ENCODE data around the gene RPL12. TPM values are rescaled to one million over a fixed set of nuclear protein-coding genes. Genes with fewer than 3 reads are reported as not detected.
A peak's percentile ranks its signal among the peaks of the same experiment; 100 is the strongest.

RPL12 gene
- total and polyA plus RNA-seq, 2 donors = 2,447 to 3,757 TPM

DNA sequence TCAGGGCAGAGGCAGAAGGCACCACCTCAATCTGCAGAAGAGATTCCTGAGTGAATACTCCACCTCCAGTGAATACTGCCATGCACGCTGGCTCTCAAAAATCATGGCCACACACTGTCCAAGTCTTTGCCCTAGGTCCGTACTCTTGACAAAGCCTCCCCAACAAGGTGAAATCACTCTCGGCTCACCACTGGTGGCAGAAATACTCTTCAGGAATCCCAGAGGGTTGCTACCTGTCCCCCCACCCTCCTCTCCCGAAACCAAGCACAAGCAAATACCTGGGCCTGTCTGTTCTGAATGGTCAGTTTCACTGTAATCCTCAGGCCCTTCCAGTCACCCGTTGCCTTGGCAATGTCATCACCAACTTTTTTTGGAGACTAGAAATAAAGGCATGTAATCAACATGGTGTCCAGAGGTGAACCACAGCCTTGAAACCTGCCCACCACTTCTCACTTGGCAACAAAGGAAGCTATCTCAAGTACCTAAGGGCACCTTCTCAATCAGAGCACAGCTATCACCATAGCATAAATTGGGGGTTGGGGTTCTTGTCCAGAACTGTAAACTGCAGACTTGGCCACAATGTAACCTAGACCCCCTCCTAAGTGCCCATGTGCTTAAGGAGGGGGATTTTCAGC is 1.8 kb downstream of the RPL12 start:
- Histone ChIP-seq H3K9me3 (ENCODE audit: control insufficient read depth in 2 of 2, insufficient read depth in 1 of 2, low read length in 1 of 2) (no peaks in the 10 kb centered on the region), H3K4me1 (ENCODE audit: control insufficient read depth in 2 of 2, insufficient read depth in 2 of 2, low read length in 2 of 2) (peaks cover 18 to 31% of the 10 kb centered on the region in 2 donors), H3K27ac (ENCODE audit: low read depth in 1 of 2, low read length in 1 of 2) (no peak overlapping the region), H3K36me3 (ENCODE audit: control insufficient read depth in 2 of 2, insufficient read depth in 2 of 2, low read length in 1 of 2) (peaks cover 50 to 61% of the 10 kb centered on the region in 2 donors), H3K4me3 (ENCODE audit: low read length in 2 of 2) (peak overlapping the region in 1 of 2 donors; percentile 88), H3K27me3 (ENCODE audit: control insufficient read depth in 2 of 2, insufficient read depth in 1 of 2, low read length in 1 of 2) (no peaks in the 10 kb centered on the region)
- WGBS = 86% methylated on average over 5 of the region's 5 CpGs
- DNase-seq (ENCODE audit: low read depth in 6 of 9, low spot score in 9 of 9) = no peak

DNA sequence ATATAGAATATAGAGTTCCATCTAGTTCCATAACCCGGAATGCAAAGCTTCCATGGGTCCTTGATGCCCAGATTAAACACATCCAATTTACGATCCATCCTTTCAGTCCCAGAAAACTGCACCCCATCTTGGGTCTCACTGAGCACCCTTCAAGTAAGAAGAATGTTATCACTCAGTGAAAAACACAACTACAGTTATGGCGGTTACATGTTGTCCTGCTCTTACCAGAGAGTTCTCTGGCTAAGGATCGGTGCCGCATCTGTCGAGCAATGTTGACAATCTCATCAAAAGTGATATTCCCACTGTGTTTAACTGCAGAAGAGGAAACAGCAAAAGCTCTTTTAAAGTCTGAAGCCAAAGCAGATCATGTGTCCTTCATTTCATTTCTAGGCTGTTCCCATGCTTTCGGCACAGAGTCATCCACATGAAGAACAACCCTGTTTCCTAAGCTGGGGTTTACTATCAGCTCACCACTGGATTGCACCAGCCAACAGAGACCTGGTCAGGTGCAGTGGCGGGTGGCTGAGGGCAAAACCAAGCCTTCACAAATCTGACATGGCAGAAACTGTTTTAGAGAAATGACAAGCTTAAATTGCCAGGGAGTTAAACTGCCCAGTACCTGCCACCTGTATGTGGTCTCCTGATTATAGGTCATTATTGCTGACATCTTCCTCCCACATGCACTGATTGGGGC is 2.9 kb downstream of the RPL12 start:
- Histone ChIP-seq H3K27ac (ENCODE audit: low read depth in 1 of 2, low read length in 1 of 2) (no peak overlapping the region), H3K27me3 (ENCODE audit: control insufficient read depth in 2 of 2, insufficient read depth in 1 of 2, low read length in 1 of 2) (no peaks in the 10 kb centered on the region), H3K4me3 (ENCODE audit: low read length in 2 of 2) (no peak overlapping the region), H3K36me3 (ENCODE audit: control insufficient read depth in 2 of 2, insufficient read depth in 2 of 2, low read length in 1 of 2) (peaks cover 60 to 69% of the 10 kb centered on the region in 2 donors), H3K9me3 (ENCODE audit: control insufficient read depth in 2 of 2, insufficient read depth in 1 of 2, low read length in 1 of 2) (no peaks in the 10 kb centered on the region), H3K4me1 (ENCODE audit: control insufficient read depth in 2 of 2, insufficient read depth in 2 of 2, low read length in 2 of 2) (peaks cover 18 to 31% of the 10 kb centered on the region in 2 donors)
- 96% methylated on average over 8 of the region's 8 CpGs for WGBS
- DNase-seq (ENCODE audit: low read depth in 6 of 9, low spot score in 9 of 9) = no peak

DNA sequence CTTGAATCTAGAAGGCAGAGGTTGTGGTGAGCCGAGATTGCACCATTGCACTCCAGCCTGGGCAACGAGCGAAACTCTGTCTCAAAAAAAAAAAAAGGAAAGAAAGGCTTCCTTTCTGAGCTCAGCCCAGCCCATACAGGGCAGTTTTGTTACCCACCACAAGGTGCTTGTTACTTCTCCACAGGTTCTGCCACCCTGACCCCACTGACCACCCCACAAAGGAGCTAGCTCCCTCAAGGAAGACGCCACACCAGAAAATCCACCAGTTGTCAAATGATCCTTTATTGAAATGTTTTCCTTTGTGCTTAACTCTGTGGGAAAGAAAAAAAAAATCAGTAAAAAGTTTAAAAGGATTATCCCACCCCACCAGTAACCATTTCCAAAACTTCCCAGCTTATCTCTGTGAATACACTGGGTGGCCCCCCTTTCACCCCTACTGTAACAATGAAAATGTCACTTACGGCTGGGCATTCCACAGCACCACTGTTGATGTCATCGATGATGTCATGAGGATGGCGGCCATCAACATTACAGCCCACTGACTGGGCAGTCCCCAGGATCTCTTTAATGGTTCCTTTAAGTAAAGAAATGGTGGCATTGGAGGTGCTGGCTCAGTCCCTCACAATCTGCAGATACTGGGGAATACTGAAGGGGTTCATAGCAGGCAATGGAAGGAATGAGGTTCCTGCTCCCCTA is 3.6 kb downstream of the RPL12 start:
- peaks cover 17 to 31% of the 10 kb centered on the region in 2 donors for H3K4me1 ChIP-seq (ENCODE audit: control insufficient read depth in 2 of 2, insufficient read depth in 2 of 2, low read length in 2 of 2)
- no peak for DNase-seq (ENCODE audit: low read depth in 6 of 9, low spot score in 9 of 9)
- H3K27me3 ChIP-seq (ENCODE audit: control insufficient read depth in 2 of 2, insufficient read depth in 1 of 2, low read length in 1 of 2) = no peaks in the 10 kb centered on the region
- WGBS = 93% methylated on average over 7 of the region's 7 CpGs
- no peaks in the 10 kb centered on the region for H3K9me3 ChIP-seq (ENCODE audit: control insufficient read depth in 2 of 2, insufficient read depth in 1 of 2, low read length in 1 of 2)
- H3K27ac ChIP-seq (ENCODE audit: low read depth in 1 of 2, low read length in 1 of 2) = no peak overlapping the region
- peaks cover 66 to 74% of the 10 kb centered on the region in 2 donors for H3K36me3 ChIP-seq (ENCODE audit: control insufficient read depth in 2 of 2, insufficient read depth in 2 of 2, low read length in 1 of 2)
- H3K4me3 ChIP-seq (ENCODE audit: low read length in 2 of 2) = no peak overlapping the region

DNA sequence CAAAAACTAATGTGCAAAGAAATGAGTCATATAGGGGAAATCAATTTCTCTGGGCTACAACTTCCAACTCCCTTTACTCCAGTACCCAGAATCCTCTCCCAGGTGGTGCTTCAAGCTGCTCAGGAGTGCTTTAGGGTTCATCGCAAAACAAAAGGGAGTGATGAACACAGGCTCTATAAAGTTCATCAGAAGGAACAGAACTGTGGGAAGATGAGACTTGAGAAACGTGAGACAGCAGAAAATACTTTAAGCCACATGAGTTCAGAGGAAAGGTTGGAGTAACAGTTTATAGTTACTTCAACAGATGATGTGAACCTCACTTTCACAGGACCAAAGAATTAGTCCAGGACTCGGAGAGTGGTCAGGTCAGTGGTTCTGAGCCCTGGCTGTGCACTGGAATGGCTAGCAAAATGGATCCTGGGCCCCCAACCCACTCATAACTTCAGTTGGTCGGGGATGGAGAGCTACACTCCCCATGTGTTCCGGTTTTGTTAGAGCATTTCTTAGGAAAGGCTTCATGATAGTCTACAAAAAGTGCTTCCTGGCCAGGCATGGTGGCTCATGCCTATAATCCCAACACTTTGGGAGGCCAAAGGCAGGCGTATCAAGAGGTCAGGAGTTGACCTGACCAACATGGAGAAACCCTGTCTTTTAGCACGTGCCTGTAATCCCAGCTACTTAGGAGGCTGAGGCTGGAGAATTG is 4.3 kb downstream of the RPL12 start:
- no peaks in the 10 kb centered on the region for H3K9me3 ChIP-seq (ENCODE audit: control insufficient read depth in 2 of 2, insufficient read depth in 1 of 2, low read length in 1 of 2)
- H3K4me3 ChIP-seq (ENCODE audit: low read length in 2 of 2) = no peak overlapping the region
- WGBS = 97% methylated on average over 7 of the region's 7 CpGs
- H3K27ac ChIP-seq (ENCODE audit: low read depth in 1 of 2, low read length in 1 of 2) = no peak overlapping the region
- H3K36me3 ChIP-seq (ENCODE audit: control insufficient read depth in 2 of 2, insufficient read depth in 2 of 2, low read length in 1 of 2) = peaks cover 69 to 76% of the 10 kb centered on the region in 2 donors
- H3K4me1 ChIP-seq (ENCODE audit: control insufficient read depth in 2 of 2, insufficient read depth in 2 of 2, low read length in 2 of 2) = peaks cover 12 to 24% of the 10 kb centered on the region in 2 donors
- DNase-seq (ENCODE audit: low read depth in 6 of 9, low spot score in 9 of 9) = no peak
- H3K27me3 ChIP-seq (ENCODE audit: control insufficient read depth in 2 of 2, insufficient read depth in 1 of 2, low read length in 1 of 2) = no peaks in the 10 kb centered on the region

- no peak overlapping the region for H3K27ac ChIP-seq (ENCODE audit: low read depth in 1 of 2, low read length in 1 of 2)
- DNase-seq (ENCODE audit: low read depth in 6 of 9, low spot score in 9 of 9) = no peak
Measured at GRCh38 chr9:127445851-127446712, 5.1 kb downstream of the RPL12 start.

DNA sequence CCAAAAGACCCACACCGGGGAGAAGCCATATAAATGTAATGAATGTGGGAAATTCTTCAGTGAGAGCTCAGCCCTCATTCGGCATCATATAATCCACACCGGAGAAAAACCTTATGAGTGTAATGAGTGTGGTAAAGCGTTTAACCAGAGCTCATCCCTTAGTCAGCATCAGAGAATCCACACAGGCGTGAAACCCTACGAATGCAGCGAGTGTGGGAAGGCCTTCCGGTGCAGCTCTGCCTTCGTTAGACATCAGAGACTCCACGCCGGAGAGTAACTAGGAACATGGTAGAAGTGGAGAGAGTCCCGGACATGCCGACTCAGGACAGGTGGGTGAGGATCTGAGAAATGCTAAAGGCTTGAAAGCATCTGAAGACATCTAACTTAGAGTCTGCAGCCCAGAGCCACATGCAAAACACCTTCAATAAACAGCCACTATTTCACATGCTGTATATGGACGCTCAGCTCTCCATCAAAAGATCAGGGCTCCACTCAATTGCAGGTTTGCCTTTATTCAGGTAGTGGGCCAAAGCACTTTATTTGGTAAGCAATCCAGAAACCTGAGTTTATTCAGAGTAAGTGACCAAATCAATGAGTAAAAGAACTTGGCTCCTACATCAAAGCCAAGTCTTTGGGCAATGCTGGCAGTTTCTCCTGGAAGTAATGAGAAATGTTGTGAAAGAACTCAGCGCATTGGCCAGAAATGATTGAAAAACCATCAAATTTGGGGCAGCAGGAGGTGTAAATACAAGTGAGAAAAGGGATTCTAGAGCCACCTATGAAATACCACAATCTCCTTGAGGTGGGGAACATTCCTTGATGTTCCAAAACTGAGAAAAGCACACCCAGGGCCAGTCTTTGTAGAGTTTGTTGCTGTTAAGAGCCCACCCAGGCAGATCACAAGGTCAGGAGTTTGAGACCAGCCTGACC is 6.0 kb downstream of the RPL12 start:
- H3K27ac ChIP-seq (ENCODE audit: low read depth in 1 of 2, low read length in 1 of 2) = no peak overlapping the region
- peaks cover 81 to 88% of the 10 kb centered on the region in 2 donors for H3K36me3 ChIP-seq (ENCODE audit: control insufficient read depth in 2 of 2, insufficient read depth in 2 of 2, low read length in 1 of 2)
- no peak overlapping the region for H3K4me3 ChIP-seq (ENCODE audit: low read length in 2 of 2)
- H3K9me3 ChIP-seq (ENCODE audit: control insufficient read depth in 2 of 2, insufficient read depth in 1 of 2, low read length in 1 of 2) = no peaks in the 10 kb centered on the region
- 97% methylated on average over 15 of the region's 15 CpGs for WGBS
- DNase-seq (ENCODE audit: low read depth in 6 of 9, low spot score in 9 of 9) = no peak
- H3K27me3 ChIP-seq (ENCODE audit: control insufficient read depth in 2 of 2, insufficient read depth in 1 of 2, low read length in 1 of 2) = no peaks in the 10 kb centered on the region
- H3K4me1 ChIP-seq (ENCODE audit: control insufficient read depth in 2 of 2, insufficient read depth in 2 of 2, low read length in 2 of 2) = peaks cover 9 to 16% of the 10 kb centered on the region in 2 donors

More at GRCh38 chr9:127445851-127446712, 5.1 kb downstream of the RPL12 start:
- Histone ChIP-seq H3K27me3 (ENCODE audit: control insufficient read depth in 2 of 2, insufficient read depth in 1 of 2, low read length in 1 of 2) (no peaks in the 10 kb centered on the region), H3K9me3 (ENCODE audit: control insufficient read depth in 2 of 2, insufficient read depth in 1 of 2, low read length in 1 of 2) (no peaks in the 10 kb centered on the region), H3K4me1 (ENCODE audit: control insufficient read depth in 2 of 2, insufficient read depth in 2 of 2, low read length in 2 of 2) (peaks cover 12 to 22% of the 10 kb centered on the region in 2 donors), H3K4me3 (ENCODE audit: low read length in 2 of 2) (no peak overlapping the region), H3K36me3 (ENCODE audit: control insufficient read depth in 2 of 2, insufficient read depth in 2 of 2, low read length in 1 of 2) (peaks cover 72 to 80% of the 10 kb centered on the region in 2 donors)
- WGBS = 96% methylated on average over 4 of the region's 4 CpGs

DNA sequence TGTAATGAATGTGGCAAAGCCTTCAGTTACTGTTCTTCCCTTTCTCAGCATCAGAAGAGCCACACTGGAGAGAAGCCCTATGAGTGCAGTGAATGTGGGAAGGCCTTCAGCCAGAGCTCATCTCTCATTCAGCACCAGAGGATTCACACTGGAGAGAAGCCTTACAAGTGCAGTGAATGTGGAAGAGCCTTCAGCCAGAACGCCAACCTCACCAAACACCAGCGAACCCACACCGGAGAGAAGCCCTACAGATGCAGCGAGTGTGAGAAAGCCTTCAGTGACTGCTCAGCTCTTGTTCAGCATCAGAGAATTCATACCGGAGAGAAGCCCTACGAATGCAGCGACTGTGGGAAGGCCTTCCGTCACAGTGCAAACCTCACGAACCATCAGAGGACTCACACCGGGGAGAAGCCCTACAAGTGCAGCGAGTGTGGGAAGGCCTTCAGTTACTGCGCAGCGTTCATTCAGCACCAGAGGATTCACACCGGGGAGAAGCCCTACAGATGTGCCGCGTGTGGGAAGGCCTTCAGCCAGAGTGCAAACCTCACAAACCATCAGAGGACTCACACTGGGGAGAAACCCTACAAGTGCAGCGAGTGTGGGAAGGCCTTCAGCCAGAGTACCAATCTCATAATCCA is 6.8 kb downstream of the RPL12 start:
- peaks cover under 1 to 8% of the 10 kb centered on the region in 2 donors for H3K4me1 ChIP-seq (ENCODE audit: control insufficient read depth in 2 of 2, insufficient read depth in 2 of 2, low read length in 2 of 2)
- no peak overlapping the region for H3K27ac ChIP-seq (ENCODE audit: low read depth in 1 of 2, low read length in 1 of 2)
- no peaks in the 10 kb centered on the region for H3K27me3 ChIP-seq (ENCODE audit: control insufficient read depth in 2 of 2, insufficient read depth in 1 of 2, low read length in 1 of 2)
- no peak overlapping the region for H3K4me3 ChIP-seq (ENCODE audit: low read length in 2 of 2)
- H3K9me3 ChIP-seq (ENCODE audit: control insufficient read depth in 2 of 2, insufficient read depth in 1 of 2, low read length in 1 of 2) = no peaks in the 10 kb centered on the region
- DNase-seq (ENCODE audit: low read depth in 6 of 9, low spot score in 9 of 9) = no peak
- peaks cover 83 to 84% of the 10 kb centered on the region in 2 donors for H3K36me3 ChIP-seq (ENCODE audit: control insufficient read depth in 2 of 2, insufficient read depth in 2 of 2, low read length in 1 of 2)
- WGBS = 88% methylated on average over 17 of the region's 17 CpGs

All from thymus (tissue), 11 donors.